Muscle layer of duodenum (tissue), 2 donors: ENCODE data around the gene SYT15.
"Not testable (repeated sequence)": the region's sequence is repeated elsewhere in the genome, so short reads cannot be mapped to it uniquely, and the experiment has no call there.

Experiments used
- H3K27ac ChIP-seq: one replicate; pipeline ENCODE4 v1.7.0; 2013; ENCODE audit warnings: mild to moderate bottlenecking, low read length
- H3K27me3 ChIP-seq: one replicate; pipeline ENCODE4 v1.7.0; 2013; ENCODE audit warnings: low read depth, mild to moderate bottlenecking, control low read depth, low read length
- H3K36me3 ChIP-seq, 2 donors: one replicate each; pipeline ENCODE4 v1.7.0; 2013; ENCODE audit warnings: low read length in 2 of 2, control low read depth in 1 of 2, mild to moderate bottlenecking in 1 of 2; ENCODE audit not compliant: insufficient read depth in 2 of 2, control insufficient read depth in 1 of 2
- H3K4me1 ChIP-seq, 2 donors: one replicate each; pipeline ENCODE4 v1.7.0; 2013; ENCODE audit warnings: low read length in 2 of 2, mild to moderate bottlenecking in 2 of 2, control low read depth in 1 of 2, moderate library complexity in 1 of 2; ENCODE audit not compliant: insufficient read depth in 2 of 2, control insufficient read depth in 1 of 2
- H3K4me3 ChIP-seq, 2 donors: one replicate each; pipeline ENCODE4 v1.7.0; 2013; ENCODE audit warnings: low read length in 2 of 2, low read depth in 1 of 2, mild to moderate bottlenecking in 1 of 2
- H3K9me3 ChIP-seq, 2 donors: one replicate each; pipeline ENCODE4 v1.7.0; 2013; ENCODE audit warnings: low read length in 2 of 2, control low read depth in 1 of 2, mild to moderate bottlenecking in 1 of 2; ENCODE audit not compliant: control insufficient read depth in 1 of 2
- donor health status: healthy.

Gene SYT15

DNA sequence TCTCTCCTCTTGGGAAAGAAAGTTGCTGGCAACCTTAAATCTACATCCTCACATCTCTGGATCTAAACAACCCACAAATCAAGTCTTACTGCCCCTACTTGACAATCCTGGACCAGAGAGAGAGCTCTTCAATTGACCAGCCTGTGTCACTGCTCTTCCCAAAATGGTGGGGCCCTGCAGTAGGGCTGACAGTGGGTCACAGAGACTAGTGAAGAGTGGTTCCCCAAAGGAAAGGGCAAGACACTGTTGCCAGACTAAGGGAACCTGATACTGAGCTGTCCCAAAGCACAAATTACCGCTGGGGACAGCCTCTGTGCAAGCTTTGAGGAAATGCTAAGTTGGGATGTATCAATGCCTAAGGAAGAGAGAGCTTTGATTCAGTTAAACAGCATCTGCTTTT, 18.0 kb upstream of the SYT15 start:
- Histone ChIP-seq H3K36me3 (no peaks in the 10 kb centered on the region), H3K4me1 (peaks cover 0 to 8% of the 10 kb centered on the region in 2 donors), H3K27ac (no peak overlapping the region), H3K9me3 (no peaks in the 10 kb centered on the region), H3K4me3 (no peak overlapping the region), H3K27me3 (peaks cover 27% of the 10 kb centered on the region)

DNA sequence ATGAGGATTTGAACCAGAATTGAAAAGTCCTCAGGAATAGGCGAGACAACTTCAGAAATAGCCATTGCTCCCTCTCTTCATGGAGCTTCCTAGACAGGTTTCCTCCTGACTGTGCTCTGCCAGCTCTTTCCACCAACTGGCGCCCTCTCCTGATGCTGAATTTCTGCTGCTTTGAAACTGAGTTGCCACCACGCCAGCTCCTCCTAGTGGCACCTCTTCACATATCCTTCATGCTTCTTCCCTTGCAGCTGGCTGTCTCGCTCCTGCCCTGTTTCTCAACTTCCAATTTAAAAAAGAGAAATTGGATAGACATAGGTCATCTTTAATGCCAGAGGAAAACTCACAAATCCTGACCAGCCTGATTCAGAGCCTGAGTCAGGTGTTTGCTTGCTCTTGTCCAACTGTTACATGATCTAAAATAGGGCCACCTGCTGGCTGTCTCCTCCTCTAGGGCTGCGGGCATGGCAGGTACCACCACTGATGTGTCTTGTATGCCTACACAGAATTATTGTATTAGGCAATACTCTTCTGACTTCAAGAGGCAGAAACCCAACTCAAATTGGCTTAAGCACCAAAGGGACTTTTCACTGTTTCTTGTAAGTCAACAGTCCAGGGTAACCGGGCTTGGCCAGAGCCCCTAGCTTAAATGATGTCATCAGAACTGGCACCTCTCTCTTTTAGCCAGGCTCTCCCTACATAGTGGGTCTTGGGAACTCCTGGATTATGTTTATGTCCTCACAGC, 13.2 kb upstream of the SYT15 start:
- H3K4me1 ChIP-seq, H3K27me3 ChIP-seq, H3K4me3 ChIP-seq, H3K9me3 ChIP-seq, H3K27ac ChIP-seq, H3K36me3 ChIP-seq: not testable (repeated sequence)

DNA sequence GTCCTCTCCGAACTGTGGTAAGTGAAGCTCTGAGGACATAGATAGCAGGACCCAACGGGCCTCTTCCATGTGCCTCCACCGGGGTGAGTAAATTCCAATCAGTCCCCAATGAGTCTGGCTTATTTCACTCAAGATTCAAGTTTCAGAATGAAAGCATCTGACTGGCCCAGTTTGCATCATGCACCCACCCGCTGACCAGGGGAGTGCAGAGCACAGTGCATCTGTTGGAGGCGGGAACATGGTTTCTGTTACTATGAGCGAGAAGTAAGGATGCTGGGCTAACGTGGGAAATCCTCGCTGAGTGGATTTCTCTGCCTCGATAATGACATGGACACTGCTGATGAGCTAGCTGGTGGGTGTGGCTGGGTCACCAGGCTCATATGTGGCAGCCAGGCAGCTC, 11.8 kb upstream of the SYT15 start:
- not testable (repeated sequence) for H3K4me1 ChIP-seq, H3K36me3 ChIP-seq, H3K27ac ChIP-seq, H3K4me3 ChIP-seq, H3K27me3 ChIP-seq, H3K9me3 ChIP-seq

DNA sequence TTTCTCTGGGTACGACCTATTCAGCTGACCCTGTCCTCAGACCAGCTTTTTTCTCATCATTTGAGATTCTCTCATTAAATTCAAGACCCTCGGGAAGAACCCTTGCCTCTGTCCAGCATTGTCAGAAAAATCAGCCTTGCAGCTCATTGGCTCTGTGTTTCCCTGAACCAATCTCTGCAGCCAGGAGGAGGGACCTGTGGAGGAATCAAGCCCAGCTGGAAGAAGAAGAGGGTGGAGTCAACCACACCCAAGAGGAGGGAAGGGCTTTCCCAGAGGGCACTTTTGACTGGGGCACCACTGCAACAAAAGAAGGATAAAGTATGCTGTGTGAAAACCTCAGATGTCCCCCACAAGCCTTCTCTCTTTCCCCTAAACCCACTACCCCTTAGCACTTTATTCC, 8.3 kb upstream of the SYT15 start:
- not testable (repeated sequence) for H3K9me3 ChIP-seq, H3K4me3 ChIP-seq, H3K27me3 ChIP-seq, H3K27ac ChIP-seq, H3K4me1 ChIP-seq, H3K36me3 ChIP-seq

DNA sequence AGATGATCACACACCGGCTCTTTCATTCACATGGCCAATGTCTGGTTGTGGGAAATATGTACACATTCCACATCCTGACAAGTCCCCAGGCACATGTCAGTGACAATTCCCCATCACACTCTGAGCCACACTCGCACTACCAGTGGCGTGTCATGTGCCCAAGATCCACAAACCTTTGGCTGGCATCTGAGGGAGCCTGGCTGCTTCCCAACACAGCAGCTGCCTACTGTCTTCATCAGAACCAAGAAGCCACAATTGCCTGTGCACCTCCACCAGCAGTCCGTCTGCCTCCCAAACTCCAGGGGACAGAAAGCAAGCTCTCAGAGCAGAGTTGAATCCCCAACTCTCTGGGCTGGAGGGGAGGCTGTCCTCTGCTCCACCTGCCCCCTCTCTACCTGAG, 6.2 kb upstream of the SYT15 start:
- H3K4me1 ChIP-seq, H3K9me3 ChIP-seq, H3K27me3 ChIP-seq, H3K36me3 ChIP-seq, H3K27ac ChIP-seq, H3K4me3 ChIP-seq: not testable (repeated sequence)

DNA sequence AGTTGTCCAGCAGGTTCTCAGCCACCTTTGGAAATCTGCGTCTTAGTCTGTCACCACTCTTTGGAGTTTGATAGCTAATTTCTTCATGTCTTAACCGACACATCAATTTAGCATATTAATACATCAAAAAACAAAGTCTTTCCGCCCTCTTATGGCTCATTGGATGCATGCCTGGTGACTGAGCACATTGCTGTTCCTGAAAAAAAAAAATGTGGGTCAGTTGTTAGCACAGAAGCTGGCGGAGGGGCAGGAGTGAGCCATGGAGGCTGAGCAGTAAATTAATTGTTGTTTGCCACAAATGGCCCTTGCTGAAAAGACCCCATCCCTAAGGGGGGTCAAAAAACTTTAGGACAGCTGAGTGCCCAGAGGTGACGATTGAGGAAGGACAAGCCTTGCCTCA, 5.6 kb upstream of the SYT15 start:
- not testable (repeated sequence) for H3K27ac ChIP-seq, H3K4me3 ChIP-seq, H3K36me3 ChIP-seq, H3K27me3 ChIP-seq, H3K9me3 ChIP-seq, H3K4me1 ChIP-seq

DNA sequence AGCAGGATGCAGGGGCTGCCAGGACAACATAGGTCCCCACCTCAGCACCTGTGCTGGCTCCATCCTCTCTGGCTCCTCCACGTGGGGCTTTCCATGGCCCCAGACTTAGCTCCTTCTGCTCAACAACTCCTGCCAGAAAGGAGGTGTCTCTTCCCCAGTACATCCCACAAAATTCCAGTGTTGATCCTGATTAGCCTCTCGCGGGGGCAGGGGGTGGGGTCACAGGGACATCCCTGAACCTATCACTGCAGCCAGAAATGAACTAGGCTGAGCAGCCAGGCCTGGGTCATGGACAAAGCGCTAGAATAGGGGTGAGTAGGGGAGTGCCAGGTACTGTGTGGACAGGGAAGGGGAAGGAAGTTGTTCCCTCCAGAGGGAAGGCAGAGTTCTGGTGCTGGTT, 5.0 kb upstream of the SYT15 start:
- H3K27me3 ChIP-seq, H3K4me1 ChIP-seq, H3K9me3 ChIP-seq, H3K36me3 ChIP-seq, H3K4me3 ChIP-seq, H3K27ac ChIP-seq: not testable (repeated sequence)

DNA sequence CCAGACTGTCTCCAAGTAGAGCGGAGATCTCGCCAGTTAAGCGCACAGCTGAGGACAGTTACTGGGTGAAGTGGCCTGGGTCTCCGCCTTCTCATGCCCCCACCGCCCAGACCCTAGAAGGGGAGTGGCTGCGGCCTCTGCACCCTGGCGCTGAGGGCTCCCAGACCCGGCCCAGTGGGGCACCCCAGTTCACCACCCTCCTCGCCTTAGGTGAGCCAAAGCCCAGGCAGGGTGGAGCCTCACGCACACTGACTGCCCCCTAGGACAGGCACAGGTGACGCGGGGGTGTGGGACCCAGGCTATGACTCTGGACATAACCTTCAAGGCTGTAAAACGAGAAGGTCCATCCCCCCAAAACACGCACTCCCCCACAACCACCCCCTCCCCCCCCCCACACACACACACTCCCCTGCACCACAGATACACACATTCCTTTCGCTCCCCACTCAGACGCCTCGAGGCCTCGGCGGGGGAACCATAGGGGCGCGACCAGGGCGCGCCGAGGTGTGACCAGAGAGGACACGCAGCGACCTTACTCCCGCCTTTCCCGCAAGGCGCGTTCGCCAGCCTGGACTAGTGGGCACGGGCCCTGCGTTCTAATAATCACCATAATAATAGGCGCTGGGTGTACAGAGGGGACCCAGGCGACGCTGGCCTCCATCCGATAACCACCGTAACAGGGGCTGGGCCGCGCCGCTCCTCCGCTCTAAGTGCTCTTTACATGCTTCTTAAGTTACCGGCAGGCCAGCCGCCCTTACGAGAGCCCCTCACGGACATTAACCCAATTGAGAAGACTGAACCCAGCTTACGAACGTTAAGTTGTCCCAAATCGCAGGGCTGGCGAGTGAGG, 1.1 kb upstream of the SYT15 start:
- H3K4me1 ChIP-seq, H3K36me3 ChIP-seq, H3K27me3 ChIP-seq, H3K9me3 ChIP-seq, H3K4me3 ChIP-seq, H3K27ac ChIP-seq: not testable (repeated sequence)

DNA sequence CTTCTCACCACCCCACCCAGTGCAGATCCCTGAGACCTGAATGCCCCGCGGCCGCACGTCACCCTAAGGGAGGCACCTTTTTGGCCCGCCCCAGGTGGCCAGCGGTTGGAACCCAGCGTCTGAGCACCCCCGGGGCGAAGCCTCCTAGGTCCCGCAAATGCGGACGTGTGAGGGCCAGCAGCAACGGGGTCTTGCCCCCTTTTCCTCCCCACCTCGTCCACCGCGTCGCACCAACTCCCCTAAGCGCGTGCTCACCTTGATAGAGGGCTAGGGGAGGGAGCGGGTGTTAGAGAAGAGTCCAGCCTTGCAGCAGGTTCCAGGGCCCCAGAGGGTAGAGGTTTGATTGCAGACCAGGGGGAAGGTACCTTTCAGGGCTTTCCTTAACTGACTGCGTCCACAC, 450 bp downstream of the SYT15 start:
- not testable (repeated sequence) for H3K27me3 ChIP-seq, H3K4me3 ChIP-seq, H3K4me1 ChIP-seq, H3K9me3 ChIP-seq, H3K27ac ChIP-seq, H3K36me3 ChIP-seq

DNA sequence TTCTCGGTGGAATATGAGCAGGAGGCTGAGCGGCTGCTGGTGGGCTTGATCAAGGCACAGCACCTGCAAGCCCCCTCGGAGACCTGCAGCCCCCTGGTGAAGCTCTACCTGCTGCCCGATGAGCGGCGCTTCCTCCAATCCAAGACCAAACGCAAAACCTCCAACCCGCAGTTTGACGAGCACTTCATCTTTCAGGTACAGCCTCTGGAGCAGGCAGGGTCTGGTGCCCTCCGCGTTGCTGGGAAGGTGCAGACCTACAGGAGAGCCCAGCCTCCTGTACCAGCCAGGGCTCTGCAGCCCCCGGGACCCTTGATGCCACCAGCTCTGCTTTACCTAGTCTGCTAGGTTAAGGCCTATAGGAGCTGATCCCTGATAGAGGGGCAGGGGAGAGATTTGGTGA, 3.1 kb downstream of the SYT15 start:
- H3K27ac ChIP-seq, H3K27me3 ChIP-seq, H3K4me1 ChIP-seq, H3K4me3 ChIP-seq, H3K36me3 ChIP-seq, H3K9me3 ChIP-seq: not testable (repeated sequence)

DNA sequence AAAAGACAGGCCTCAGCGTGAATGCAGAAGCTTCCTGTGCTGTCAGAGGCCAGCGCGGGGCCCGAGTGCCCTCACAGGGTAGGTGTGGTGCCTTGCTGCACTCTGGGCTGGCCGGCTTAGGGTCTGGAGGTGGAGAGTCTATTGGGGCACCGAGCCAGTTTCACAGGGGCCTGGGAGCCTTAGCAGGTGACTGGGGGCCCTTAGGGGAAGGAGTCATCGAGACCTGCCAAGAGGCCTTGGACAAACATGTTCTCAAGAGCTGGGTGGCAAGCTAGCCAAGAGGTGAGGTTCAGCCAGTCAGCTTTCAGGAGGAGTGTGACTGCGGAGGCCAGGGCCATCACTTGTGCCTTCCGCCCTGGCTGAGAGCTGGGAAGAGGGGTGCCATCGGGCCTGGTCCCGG, 3.6 kb downstream of the SYT15 start:
- H3K4me1 ChIP-seq, H3K4me3 ChIP-seq, H3K27me3 ChIP-seq, H3K27ac ChIP-seq, H3K36me3 ChIP-seq, H3K9me3 ChIP-seq: not testable (repeated sequence)

DNA sequence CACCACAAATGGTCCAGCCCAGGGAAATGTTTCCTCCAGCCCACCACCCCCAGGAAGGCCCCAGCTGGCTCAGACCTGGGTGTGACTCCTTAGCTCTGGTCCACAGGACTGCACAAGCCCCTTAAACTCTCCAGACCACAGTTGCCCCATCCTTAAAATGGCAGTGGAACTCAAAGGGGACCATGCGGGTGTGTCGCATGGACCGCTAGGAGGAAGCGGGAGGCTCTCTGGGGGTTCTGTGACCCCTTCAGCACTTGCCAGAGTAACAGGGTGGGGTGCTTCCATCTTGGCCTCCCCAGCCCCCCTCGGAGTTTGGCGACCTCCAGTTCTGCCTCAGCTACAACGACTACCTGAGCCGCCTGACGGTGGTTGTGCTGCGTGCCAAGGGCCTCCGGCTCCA, 5.3 kb downstream of the SYT15 start:
- not testable (repeated sequence) for H3K27me3 ChIP-seq, H3K4me3 ChIP-seq, H3K9me3 ChIP-seq, H3K4me1 ChIP-seq, H3K27ac ChIP-seq, H3K36me3 ChIP-seq
